SK-N-SH treated with all-trans-retinoic acid at 6 μM for 48 hours (cell line): Measurements from ENCODE around the gene CLDN5.

Experiments
- ESRRG ChIP-seq: fragments of 250-450 bp; sonication (Bioruptor Pico); IDR thresholded peaks from 2 replicates; pipeline ENCODE4 v1.6.1; 2021; ENCODE audit warnings: mild to moderate bottlenecking
- OSR1 ChIP-seq: fragments of 250-450 bp; sonication (Bioruptor Pico); IDR thresholded peaks from 2 replicates; pipeline ENCODE4 v1.8.0; 2022; ENCODE audit warnings: moderate library complexity, mild to moderate bottlenecking, inconsistent platforms
- PATZ1 ChIP-seq: fragments of 250-450 bp; sonication (Bioruptor Pico); IDR thresholded peaks from 2 replicates; pipeline ENCODE4 v1.8.0; 2020; ENCODE audit warnings: mild to moderate bottlenecking, moderate library complexity, borderline replicate concordance
- RARB ChIP-seq: fragments of 250-450 bp; sonication (Bioruptor Pico); IDR thresholded peaks from 2 replicates; pipeline ENCODE4 v1.8.0; 2021; ENCODE audit warnings: mild to moderate bottlenecking, moderate library complexity
- ZC3H10 ChIP-seq: fragments of 250-450 bp; sonication (Bioruptor Pico); IDR thresholded peaks from 2 replicates; pipeline ENCODE4 v1.5.1; 2021; ENCODE audit warnings: mild to moderate bottlenecking, moderate library complexity
- ZNF565 ChIP-seq: fragments of 450-650 bp; formaldehyde crosslinking; conservative IDR thresholded peaks from 2 replicates; pipeline ENCODE4 v1.5.0; 2020; ENCODE audit warnings: low read depth, mild to moderate bottlenecking, moderate library complexity
- ZNF8 ChIP-seq: fragments of 450-650 bp; formaldehyde crosslinking; IDR thresholded peaks from 2 replicates; pipeline ENCODE4 v1.5.0; 2020; ENCODE audit warnings: mild to moderate bottlenecking, moderate library complexity

- TF ChIP-seq RARB (no peak), ZC3H10 (CRISPR knock-in tag) (no peak), PATZ1 (CRISPR knock-in tag) (no peak), OSR1 (CRISPR knock-in tag) (no peak), ZNF8 (CRISPR knock-in tag) (no peak), ZNF565 (no peak), ESRRG (CRISPR knock-in tag) (no peak)
Measured at GRCh38 chr22:19478045-19478900, 45.9 kb downstream of the CLDN5 start.
